Measurements from ENCODE around the gene TULP1.
"Not testable (repeated sequence)": the region's sequence is repeated elsewhere in the genome, so short reads cannot be mapped to it uniquely, and the experiment has no call there.

TULP1 gene

DNA sequence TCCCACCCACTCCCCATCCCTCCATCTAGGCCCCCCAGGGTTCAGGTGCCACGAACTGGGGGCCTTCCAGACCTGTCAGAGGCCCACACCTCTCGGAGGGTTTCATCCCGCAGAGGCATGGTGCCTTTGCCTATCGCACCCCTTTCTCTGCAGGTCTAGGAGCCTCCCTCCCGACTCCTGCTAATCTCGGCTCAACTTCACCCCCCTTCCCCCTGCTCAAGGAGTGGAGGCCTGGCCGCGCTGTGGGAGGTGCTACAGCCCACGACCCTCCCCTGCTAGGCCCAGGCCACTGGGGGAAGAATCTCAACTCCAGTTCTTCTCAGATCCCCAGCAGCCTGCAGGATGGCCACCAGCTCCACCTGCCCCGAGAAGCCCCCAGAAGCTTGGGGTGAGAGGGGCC lies at the start of gene TULP1:
TULP1 (minus strand) TSS at position 157 of the 400 bp plus-strand sequence; CDS start at position 119, 38 bp downstream.
- DNase-seq = no peak

DNA sequence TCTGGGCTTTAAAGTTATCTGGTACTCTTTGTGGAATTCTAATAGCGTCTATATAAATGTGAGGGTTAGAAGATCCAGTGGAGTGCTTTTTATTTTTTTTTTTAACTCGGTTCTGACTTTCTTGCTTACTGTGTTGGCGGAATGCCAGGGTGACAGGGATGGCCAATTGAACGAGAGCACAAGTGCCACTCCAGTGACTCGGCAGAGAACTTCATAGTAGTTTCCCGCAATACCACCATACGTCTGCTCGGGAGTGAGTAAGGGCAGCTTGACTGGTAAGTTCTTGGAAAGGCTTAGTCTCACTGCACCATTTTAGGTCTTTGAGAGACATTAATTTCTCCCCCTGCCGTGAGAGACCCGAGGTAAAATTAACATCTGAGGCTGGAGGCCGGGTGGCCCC lies 49.4 kb upstream of the TULP1 start:
- no peak for DNase-seq

- no peak for DNase-seq
These were observed 48.4 kb upstream of the TULP1 start for GRCh38 chr6:35561113-35561512.

DNA sequence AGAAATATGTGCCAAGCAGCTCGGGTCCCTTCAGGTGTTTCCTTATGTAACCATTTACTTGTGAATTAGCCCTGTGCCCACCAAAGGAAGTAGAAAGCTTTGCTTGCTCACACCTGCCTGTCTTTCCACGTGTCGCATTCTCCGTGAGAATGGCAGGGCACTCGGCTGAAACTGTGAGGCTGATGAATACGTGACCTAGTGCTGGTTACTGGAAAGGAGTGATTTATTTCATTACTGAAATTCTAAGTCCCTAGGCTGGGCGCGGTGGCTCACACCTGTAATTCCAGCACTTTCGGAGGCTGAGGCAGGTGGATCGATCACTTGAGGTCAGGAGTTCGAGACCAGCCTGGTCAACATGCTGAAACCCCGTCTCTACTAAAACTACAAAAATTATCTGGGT lies 45.9 kb upstream of the TULP1 start:
- DNase-seq = no peak

GRCh38 chr6:35557239-35557638 lies 44.5 kb upstream of the TULP1 start:
- DNase-seq = no peak

DNA sequence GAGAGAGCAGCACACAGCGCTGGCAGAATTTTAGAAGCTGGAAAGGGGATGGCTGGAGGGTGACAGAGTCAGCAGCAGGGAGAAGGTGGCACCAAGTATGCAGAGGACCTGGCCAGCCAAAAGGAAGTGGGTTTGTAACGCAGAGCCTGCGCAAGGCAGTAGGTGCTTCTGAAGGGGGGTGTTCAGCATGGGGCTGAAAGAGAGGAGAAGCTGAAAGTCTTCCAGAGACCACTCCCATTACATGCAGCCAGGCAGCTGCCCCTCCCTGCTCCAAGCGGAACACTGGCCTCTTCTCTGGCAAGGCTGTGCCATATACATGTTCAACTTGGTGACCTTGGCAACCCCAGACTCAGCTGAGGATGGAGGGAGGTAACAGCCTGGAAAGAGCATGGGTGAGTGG lies 42.1 kb upstream of the TULP1 start:
- DNase-seq = no peak

DNA sequence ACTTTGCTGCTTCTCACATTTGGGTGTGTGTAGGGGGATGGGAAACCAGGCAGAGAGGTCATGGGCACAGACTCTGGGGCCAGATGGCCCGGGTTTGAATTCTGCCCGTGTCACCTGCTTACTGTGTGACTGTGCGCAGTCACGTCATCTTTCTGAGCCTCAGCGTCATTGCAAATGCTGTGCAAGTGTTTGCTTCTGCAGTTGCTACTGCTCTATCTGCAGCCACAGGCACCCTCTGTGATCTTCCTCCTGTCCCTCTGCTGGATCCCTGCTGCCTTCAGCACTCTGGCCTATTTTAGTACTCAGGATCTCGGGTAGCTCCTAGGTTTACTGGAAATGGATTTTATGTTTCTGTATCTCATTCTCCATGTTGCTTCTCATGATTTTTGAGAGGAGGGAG lies 40.6 kb upstream of the TULP1 start:
- no peak for DNase-seq

DNA sequence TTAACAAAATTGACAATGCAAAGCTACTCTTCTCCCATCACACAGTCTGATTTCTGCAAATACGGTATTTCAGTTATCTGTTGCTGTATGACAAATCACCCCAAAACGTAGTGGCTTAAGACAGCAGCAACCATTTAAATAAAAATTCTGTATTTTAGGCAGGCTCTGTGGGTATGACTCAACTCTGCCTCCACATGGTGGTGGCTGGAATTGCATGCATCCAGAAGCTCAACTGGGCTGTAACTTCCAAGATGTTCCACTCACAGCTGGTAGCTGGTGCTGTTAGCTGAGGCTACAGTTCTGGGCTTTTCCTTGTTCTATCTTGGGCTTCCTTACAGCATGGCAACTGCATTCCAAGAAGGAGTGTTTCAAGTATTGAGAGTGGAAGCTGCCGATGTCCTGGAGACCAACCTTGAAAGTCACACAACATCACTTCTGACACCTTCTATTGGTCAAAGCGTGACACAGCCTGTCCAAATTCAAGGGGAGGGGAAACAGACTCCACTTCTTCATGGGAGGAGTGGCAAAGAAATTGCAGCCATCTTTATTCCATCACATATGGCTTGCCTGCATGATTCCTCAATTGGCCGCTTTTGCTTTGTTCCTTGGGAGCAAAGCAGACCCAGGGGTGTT lies 39.7 kb upstream of the TULP1 start:
- peak; percentile 66 for DNase-seq

- no peak for DNase-seq
These were observed 37.7 kb upstream of the TULP1 start for GRCh38 chr6:35550437-35550836.

DNA sequence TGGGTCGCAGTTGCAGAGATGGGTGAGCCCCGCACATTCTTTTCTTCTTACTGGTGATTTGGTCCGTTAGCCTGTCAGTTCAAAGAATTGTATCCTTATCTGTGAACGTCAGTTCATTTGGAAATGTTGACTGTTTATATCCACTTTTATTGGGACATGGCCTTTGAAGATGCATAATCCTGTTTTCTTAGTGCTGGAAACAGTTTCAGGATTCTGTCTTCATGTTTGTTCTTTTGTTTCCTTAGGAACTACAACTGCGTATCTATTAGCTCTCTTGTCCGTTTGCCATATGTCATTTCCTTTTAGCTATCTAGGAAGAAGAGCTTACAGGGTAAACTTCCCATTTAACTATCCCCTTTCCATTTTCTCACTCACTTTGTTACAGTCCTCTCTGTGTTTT lies 35.0 kb upstream of the TULP1 start:
- no peak for DNase-seq

GRCh38 chr6:35544769-35545361 lies 32.2 kb upstream of the TULP1 start:
- no peak for DNase-seq

- DNase-seq = no peak
These were observed 30.9 kb upstream of the TULP1 start for GRCh38 chr6:35543459-35544193.

GRCh38 chr6:35541836-35542235 lies 29.1 kb upstream of the TULP1 start:
- DNase-seq = no peak

DNA sequence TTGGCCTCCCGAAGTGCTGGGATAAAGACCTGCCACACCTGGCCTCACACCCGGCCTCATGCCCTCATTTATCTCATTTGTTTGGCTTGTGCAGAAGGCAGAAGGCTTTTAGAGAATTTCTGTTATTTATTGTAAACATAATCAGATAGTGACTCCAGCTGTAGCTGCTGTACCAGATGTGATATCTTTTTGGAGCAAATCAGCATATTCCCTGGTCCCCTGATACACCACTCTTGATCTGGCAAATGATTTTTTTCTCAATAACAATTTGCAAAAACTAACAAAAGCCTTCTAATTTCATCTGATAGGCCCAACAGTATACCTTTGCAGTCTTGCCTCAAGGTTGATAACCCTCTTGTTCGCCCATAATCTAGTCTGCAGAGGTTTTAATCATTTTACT lies 26.5 kb upstream of the TULP1 start:
- DNase-seq = no peak

GRCh38 chr6:35535847-35536246 lies 23.2 kb upstream of the TULP1 start:
- not testable (repeated sequence) for DNase-seq

DNA sequence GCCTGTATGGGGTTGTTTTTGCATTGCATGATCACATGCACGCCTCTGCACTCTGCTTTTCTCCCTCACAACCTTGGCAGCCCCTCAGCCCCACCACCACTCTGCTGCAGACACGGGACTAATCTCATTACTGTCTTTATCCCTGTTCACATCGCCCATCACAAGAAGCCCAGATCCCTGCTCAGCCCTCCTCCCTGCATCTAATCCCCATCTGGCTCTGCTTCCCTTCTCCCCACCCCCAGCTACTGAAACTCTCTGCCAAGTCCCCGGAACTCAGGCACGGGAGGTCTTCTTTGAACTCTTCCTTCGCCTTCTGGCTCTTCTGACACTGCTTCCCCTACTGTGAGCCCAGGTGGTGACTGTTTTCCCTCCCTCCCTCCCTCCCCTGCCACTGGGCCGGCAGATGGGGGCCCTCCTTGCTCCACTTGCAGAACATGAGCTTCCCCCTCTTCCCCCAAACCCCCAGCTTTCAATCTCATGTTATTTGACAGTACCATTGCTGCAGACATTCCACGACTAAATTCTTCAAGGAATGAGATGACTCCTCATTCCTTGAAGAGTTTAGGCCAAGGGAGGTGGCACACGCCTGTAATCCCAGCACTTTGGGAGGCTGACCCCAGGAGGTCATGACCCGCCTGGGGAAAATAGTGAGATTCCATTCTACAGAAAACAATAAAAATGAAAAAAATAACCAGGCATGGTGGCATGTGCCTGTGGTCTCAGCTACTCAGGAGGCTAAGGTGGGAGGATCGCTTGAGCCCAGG lies 21.9 kb upstream of the TULP1 start:
- no peak for DNase-seq

- DNase-seq = no peak
These were observed 21.3 kb upstream of the TULP1 start for GRCh38 chr6:35533981-35534380.

GRCh38 chr6:35532126-35532525 lies 19.4 kb upstream of the TULP1 start:
- no peak for DNase-seq

DNA sequence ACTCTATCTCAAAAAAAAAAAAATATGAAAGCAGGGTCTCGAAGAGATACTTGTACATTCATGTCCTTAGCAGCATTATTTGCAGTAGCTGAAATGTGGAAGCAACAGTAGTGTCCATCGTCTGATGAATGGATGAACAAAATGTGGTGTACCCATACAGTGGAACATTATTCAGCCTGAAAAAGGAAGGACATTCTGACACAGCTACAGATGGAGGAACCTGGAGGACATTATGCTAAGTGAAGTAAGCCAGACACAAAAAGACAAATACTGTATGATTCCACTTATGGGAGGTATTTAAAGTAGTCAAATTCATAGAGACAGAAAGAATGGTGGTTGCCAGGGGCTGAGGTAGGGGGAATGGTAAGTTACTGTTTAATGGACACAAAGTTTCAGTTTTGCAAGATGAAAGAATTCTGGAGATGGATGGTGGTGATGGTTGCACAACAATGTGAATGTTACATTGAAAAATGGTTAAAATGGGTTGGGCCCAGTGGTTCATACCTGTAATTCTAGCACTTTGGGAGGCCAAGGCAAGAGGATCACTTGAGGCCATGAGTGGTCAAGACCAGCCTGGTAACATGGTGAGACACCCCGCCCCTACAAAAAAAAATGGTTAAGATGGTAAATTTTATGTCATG lies 11.8 kb upstream of the TULP1 start:
- DNase-seq = no peak

DNA sequence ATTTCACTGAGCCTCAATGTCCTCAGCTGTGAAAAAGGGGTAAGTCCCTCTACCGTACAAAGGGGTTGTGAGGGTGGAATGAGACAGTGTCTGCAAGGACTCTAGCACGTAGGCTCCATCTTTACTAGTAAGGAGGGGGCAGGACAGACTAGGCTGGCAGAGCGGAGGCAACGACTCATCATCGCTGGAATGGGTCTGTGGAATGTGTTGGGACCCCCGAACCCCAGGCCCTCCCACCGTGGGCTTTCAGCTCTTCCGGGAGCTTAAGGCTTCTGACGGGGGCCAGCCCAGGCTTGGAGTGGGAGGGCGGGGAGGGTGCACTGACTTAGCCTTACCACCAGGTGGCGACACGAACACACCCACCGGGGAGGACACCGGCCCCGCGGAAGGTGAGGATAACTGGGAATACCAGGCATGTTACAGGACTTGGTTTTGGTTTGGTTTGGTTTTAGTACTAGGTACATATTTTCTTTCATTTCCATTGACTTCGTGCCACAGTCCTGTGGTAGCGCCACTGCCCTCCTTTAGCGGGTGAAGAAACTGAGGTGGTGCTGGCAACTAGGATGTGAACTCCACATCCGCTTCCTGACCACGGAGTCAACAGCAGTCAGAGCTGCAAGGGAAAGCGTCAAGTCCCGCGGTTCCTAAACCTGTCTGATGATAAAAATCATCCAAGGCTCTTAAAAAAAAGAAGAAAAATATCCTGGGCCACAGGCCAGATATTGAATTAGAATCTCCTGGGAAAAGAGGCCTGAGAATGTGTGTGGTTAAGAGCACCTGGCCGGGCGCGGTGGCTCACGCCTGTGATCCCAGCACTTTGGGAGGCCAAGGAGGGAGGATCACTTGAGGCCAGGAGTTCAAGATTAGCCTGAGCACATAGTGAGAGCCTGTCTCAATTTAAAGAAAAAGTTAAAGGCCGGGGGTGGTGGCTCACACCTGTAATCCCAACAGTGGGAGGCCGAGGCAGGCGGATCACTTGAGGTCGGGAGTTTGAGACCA lies 10.3 kb upstream of the TULP1 start:
- DNase-seq = peak; percentile 78

DNA sequence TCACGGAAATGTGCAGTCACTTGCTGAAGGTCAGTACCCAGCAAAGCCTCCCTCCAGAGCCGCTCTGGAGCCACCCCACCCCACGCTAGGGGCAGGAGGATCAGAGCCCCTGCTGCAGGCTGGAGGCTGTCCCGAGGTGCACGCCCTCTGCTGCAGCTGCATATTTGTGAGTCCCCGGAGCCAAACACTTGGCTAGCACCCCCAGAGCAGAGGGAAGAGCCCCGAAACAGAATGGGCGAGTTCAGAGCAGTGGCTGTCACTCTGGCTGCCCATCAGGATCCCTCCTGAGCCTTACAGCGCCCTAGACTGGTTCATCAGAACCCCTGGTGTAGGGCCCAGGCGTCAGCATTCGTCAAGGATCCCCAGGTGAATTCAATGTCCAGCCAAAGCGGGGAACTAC lies 9.5 kb upstream of the TULP1 start:
- no peak for DNase-seq

- DNase-seq = no peak
These were observed 8.5 kb upstream of the TULP1 start for GRCh38 chr6:35521235-35521634.
